Thoracic aorta (tissue), 2 donors: ENCODE results near the gene ITGAL. TPM values are rescaled to one million over a fixed set of nuclear protein-coding genes. Genes with fewer than 3 reads are reported as not detected.
A peak's percentile ranks its signal among the peaks of the same experiment; 100 is the strongest.

Experiments used
- ATAC-seq: fragments of 150-250 bp; one replicate; pipeline ENCODE4 v1.8.0; 2017; ENCODE audit warnings: low read depth; ENCODE audit not compliant: insufficient number of reproducible peaks, low FRiP score
- DNase-seq: peaks from one replicate; pipeline ENCODE4 v3.0.0-alpha.2; 2020; ENCODE audit warnings: low spot score
- H3K27ac ChIP-seq, 2 donors: fragments of 200-600 bp; sonication (generic); 1 replicate in 1 of 2; 2 replicates in 1 of 2; pipeline ENCODE4 v1.5.1; 2016; ENCODE audit warnings: mild to moderate bottlenecking in 2 of 2, moderate library complexity in 2 of 2
- H3K27me3 ChIP-seq: fragments of 200-600 bp; sonication (generic); replicated peaks from 2 replicates; pipeline ENCODE4 v1.6.0; 2016; ENCODE audit warnings: mild to moderate bottlenecking; ENCODE audit not compliant: insufficient read depth
- H3K36me3 ChIP-seq: fragments of 200-600 bp; sonication (generic); one replicate; pipeline ENCODE4 v1.5.1; 2016
- H3K4me1 ChIP-seq, 2 donors: fragments of 200-600 bp; sonication (generic); 1 replicate in 1 of 2; 2 replicates in 1 of 2; pipeline versions ENCODE4 v1.5.1 to v1.6.0; 2016; ENCODE audit warnings: low read depth in 2 of 2, mild to moderate bottlenecking in 1 of 2; ENCODE audit not compliant: control insufficient read depth in 1 of 2
- H3K4me3 ChIP-seq: fragments of 200-600 bp; sonication (generic); 2 replicates; pipeline ENCODE4 v1.5.1; 2016; ENCODE audit warnings: mild to moderate bottlenecking
- H3K9me3 ChIP-seq: fragments of 200-600 bp; sonication (generic); 2 replicates; pipeline ENCODE4 v1.5.1; 2016
- total RNA-seq, 2 donors: library from RNA; depleted of rRNA; stranded (reverse); fragments of >200 nt; gene quantifications; one replicate each; pipeline versions ENCODE4 v1.1.0 to v1.2.3, GENCODE V29; 2016
- TF ChIP-seq, protein P1 (sequence below): fragments of 200-600 bp; sonication (generic); IDR thresholded peaks from one replicate; pipeline ENCODE4 v1.5.1; 2019; ENCODE audit warnings: antibody characterized with exemption

The ITGAL gene
- total RNA-seq, 2 donors from 2014 or later, result 3.2 to 5.4 TPM

DNA sequence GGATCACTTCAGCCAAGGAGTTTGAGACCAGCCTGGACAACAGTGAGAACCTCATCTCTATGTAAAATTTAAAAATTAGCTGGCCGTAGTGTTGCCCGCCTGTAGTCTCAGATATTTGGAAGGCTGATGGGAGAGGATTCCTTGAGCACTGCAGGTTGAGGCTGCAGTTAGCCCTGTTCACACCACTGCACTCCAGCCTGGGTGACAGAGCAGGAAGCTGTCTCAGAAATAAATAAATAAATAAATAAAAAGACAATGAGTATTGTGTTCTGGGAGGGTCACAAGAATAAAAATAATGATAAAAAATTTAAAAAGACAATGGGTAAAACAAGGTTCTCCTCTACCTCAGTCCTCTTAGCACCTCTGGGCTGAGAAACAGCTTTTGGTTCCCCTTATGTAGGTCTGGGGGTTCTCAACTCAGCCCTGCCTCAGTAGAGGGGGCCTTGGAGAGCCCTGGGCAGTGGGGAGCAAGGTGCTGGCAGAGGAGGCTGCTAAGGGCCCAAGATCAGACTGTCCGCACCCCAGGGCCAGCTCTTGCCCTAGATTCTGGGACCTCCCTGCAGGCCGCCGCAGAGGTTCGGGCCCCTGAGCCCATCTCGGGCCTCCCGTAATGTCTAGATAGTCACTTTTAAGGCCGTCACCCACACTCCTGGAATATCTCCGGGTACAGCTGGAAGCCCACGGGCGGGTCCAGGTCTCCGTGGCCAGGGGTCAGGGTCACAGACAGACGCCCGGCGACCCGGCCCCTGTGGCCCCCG, 82.2 kb downstream of the ITGAL start:
- DNase-seq (no peak), ATAC-seq (no peak)
- H3K36me3 ChIP-seq, result peaks cover 22% of the 10 kb centered on the region
- no peak overlapping the region for H3K4me3 ChIP-seq
- H3K4me1 ChIP-seq, result peaks cover 5 to 17% of the 10 kb centered on the region in 2 donors
- no peaks in the 10 kb centered on the region for H3K27me3 ChIP-seq
- H3K9me3 ChIP-seq, result no peaks in the 10 kb centered on the region
- TF ChIP-seq, protein P1, sequence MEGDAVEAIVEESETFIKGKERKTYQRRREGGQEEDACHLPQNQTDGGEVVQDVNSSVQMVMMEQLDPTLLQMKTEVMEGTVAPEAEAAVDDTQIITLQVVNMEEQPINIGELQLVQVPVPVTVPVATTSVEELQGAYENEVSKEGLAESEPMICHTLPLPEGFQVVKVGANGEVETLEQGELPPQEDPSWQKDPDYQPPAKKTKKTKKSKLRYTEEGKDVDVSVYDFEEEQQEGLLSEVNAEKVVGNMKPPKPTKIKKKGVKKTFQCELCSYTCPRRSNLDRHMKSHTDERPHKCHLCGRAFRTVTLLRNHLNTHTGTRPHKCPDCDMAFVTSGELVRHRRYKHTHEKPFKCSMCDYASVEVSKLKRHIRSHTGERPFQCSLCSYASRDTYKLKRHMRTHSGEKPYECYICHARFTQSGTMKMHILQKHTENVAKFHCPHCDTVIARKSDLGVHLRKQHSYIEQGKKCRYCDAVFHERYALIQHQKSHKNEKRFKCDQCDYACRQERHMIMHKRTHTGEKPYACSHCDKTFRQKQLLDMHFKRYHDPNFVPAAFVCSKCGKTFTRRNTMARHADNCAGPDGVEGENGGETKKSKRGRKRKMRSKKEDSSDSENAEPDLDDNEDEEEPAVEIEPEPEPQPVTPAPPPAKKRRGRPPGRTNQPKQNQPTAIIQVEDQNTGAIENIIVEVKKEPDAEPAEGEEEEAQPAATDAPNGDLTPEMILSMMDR, result no peak
- no peak overlapping the region for H3K27ac ChIP-seq

DNA sequence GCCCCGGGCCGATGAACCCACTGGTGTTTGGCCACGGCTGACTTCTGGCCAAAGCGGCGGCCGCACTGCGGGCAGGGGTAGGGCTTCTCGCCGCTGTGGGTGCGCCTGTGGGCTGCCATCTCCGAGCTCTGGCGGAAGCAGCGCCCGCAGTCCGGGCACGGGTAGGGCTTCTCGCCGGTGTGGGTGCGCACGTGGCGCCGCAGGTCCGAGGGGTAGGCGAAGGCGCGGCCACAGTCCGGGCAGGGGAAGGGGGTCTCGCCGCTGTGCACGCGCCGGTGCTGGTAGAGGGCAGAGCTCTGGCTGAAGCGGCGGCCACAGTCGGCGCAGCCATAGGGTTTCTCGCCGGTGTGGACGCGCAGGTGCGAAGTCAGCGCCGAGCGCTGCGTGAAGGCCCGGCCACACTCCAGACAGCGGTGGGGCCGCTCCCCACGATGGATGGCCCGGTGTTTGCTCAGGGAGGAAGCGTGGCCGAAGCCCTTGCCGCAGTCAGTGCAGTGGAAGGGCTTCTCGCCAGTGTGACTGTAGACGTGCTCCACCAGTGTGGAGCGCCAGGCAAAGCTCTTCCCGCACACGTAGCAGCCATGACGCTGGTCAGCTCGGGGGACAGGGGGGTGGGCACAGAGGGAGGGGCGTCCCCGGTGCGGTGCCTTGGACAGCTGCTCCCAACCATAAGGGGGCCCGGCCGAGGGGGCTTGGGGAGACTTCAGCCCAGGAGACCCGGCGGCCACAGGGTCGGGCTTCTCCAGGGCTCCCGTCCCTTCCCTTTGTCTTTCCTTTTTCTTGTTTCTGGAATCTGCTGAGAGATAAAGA, 83.0 kb downstream of the ITGAL start:
- peaks cover 22% of the 10 kb centered on the region for H3K36me3 ChIP-seq
- DNase-seq (no peak), ATAC-seq (no peak)
- H3K4me3 ChIP-seq, result no peak overlapping the region
- TF ChIP-seq, protein P1, result no peak
- H3K27me3 ChIP-seq, result no peaks in the 10 kb centered on the region
- H3K27ac ChIP-seq, result no peak overlapping the region
- H3K9me3 ChIP-seq, result no peaks in the 10 kb centered on the region
- H3K4me1 ChIP-seq, result peaks cover 5 to 17% of the 10 kb centered on the region in 2 donors

DNA sequence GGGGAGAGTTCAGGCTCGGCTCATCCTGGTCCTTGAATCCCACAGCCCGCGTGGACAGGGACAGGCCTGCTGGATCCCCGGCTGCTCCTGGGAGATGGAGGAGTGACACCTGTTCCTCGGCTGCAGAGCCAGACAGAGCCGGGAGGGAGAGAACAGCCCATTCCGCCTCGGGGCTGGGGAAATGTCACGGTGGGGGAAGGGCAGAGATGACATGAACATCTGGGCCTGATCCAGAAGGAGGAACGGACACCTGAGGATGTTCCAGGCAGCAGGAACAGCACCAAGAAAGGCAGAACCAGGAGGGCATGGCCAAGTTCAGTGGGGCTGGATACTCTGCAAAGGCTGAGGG, 83.6 kb downstream of the ITGAL start:
- H3K27me3 ChIP-seq, result no peaks in the 10 kb centered on the region
- TF ChIP-seq, protein P1, result no peak
- peaks cover 7 to 20% of the 10 kb centered on the region in 2 donors for H3K4me1 ChIP-seq
- H3K27ac ChIP-seq, result no peak overlapping the region
- peaks cover 22% of the 10 kb centered on the region for H3K36me3 ChIP-seq
- ATAC-seq (no peak), DNase-seq (no peak)
- no peak overlapping the region for H3K4me3 ChIP-seq
- H3K9me3 ChIP-seq, result no peaks in the 10 kb centered on the region

DNA sequence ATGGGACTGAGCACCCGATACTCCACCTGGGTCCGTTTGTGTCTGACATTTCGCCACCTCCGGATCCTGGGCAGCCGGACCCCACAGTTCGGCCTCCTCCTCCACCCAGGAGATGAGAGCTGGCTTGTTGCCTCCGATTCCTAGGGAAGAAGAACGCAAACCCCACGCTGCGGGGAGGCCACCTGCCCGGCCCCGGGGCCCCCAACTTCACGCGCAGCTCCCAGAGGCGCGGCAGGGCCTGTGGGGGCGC, 85.1 kb downstream of the ITGAL start:
- Histone ChIP-seq H3K4me1 (peaks cover 8 to 25% of the 10 kb centered on the region in 2 donors), H3K36me3 (peaks cover 22% of the 10 kb centered on the region), H3K27ac (peak overlapping the region; percentile 87 to 95), H3K4me3 (peak overlapping the region; percentile 84), H3K9me3 (no peaks in the 10 kb centered on the region), H3K27me3 (no peaks in the 10 kb centered on the region)
- TF ChIP-seq, protein P1, result no peak
- DNase-seq (no peak), ATAC-seq (no peak)

DNA sequence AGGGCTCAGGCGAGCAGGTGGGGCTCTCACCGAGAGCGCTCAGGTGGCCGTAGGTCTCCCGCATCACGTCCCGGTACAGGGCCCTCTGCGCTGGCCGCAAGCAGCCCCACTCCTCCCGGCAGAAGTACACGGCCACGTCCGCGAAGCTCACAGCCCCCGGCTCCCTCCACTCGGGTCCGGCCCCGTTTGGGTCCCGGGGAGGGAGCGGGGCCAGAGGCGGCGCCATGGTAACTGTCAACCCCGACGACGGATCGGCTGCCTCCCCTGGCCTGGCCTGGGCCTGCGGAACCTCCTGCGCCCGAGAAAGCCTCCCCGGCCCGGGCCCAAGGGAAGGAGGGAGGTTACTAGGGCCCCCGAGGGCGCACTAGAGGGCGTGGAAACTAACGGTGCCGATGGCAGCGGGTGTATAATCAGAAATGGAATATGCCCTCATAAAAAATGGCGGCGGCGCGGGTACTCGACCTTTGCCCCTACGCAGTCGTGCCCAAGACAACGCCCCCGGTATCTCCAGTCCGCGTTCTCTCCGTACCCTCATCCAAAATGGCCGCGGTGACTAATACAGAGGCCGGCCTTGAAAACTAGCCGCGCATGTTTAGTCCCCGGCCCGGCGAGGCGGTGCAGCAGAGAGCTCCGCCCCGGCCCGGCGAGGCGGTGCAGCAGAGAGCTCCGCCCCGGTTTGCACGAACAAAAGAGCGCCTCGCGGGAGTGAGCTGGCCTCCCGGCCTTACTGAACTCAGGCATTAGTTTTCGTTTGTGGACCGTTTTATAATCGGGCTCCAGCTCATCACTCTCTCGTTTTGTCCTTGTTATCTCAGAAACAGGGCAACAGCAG, 85.6 kb downstream of the ITGAL start, which contains the start of gene ZNF764:
ZNF764 (minus strand) TSS at position 418 of the 832 bp plus-strand sequence; CDS start at position 226, 192 bp downstream.
- peaks cover 22% of the 10 kb centered on the region for H3K36me3 ChIP-seq
- H3K4me1 ChIP-seq, result peaks cover 8 to 25% of the 10 kb centered on the region in 2 donors
- no peaks in the 10 kb centered on the region for H3K9me3 ChIP-seq
- ATAC-seq, result peak; percentile 98
- H3K4me3 ChIP-seq, result peak within 1 kb of the TSS; percentile 84
- TF ChIP-seq, protein P1, result no peak
- DNase-seq, result peak; percentile 98
- H3K27ac ChIP-seq, result peak within 1 kb of the TSS; percentile 87 to 95
- H3K27me3 ChIP-seq, result no peaks in the 10 kb centered on the region
